Activated CD4-positive, alpha-beta T cell treated with anti-CD3 and anti-CD28 coated beads, Interleukin-2, amount 10 ng/mL, durations not matched to agents 7 days and 5 days (primary cell): ENCODE data around the gene S100A16. TPM values are rescaled to one million over a fixed set of nuclear protein-coding genes. Genes with fewer than 3 reads are reported as not detected.

Experiments
- CTCF ChIA-PET: fragments of 350-600 bp; sonication (Branson Sonifier 250); formaldehyde crosslinking; loops from one replicate; lab custom pipeline; 2021; ENCODE audit warnings: antibody characterized with exemption; lab: Charles Lee
- POLR2A ChIA-PET: fragments of 350-600 bp; sonication (Branson Sonifier 250); formaldehyde crosslinking; loops from one replicate; lab custom pipeline; 2021; ENCODE audit warnings: antibody characterized with exemption; lab: Charles Lee
- DNase-seq: peaks from one replicate; pipeline ENCODE4 v3.0.0-alpha.2; 2020
- H3K27ac Mint-ChIP-seq: one replicate; pipeline ENCODE4 v1.8.0; 2021; ENCODE audit warnings: mild to moderate bottlenecking, moderate library complexity, mixed read lengths
- H3K27me3 Mint-ChIP-seq: one replicate; pipeline ENCODE4 v1.8.0; 2021; ENCODE audit warnings: mixed read lengths
- H3K36me3 Mint-ChIP-seq: one replicate; pipeline ENCODE4 v1.8.0; 2021; ENCODE audit warnings: low read depth, mixed read lengths
- H3K4me1 Mint-ChIP-seq: one replicate; pipeline ENCODE4 v1.8.0; 2021; ENCODE audit warnings: mixed read lengths
- H3K4me3 Mint-ChIP-seq: one replicate; pipeline ENCODE4 v1.8.0; 2021; ENCODE audit warnings: mild to moderate bottlenecking, moderate library complexity, mixed read lengths
- H3K9me3 Mint-ChIP-seq: one replicate; pipeline ENCODE4 v1.8.0; 2021; ENCODE audit warnings: mixed read lengths
- total RNA-seq, 2 experiments: library from RNA; stranded (reverse); gene quantifications; one replicate each; pipeline ENCODE4 v1.2.3, GENCODE V29; 2021

Gene S100A16
- total RNA-seq, 2 experiments from 2014 or later: not detected

GRCh38 chr1:153612111-153612754 is 704 bp downstream of the S100A16 start:
- Mint-ChIP-seq H3K27ac (no peak overlapping the region), H3K4me1 (no peaks in the 10 kb centered on the region), H3K36me3 (no peaks in the 10 kb centered on the region), H3K9me3 (no peaks in the 10 kb centered on the region), H3K27me3 (no peaks in the 10 kb centered on the region), H3K4me3 (no peak overlapping the region)
- ChIA-PET POLR2A (interaction anchor here (0.6 kb wide), 1 partner anchor 564 kb away, joined by 8 read pairs; no protein-coding TSS in a partner anchor), CTCF (interaction anchor here (1.0 to 8.0 kb wide), 3 partner anchors 9 to 80 kb away, joined by 3 to 45 read pairs (median 4); partner anchors contain the start of genes S100A1 and S100A13)
- no peak for DNase-seq

GRCh38 chr1:153611356-153611755 is 1.6 kb downstream of the S100A16 start:
- DNase-seq: no peak
- CTCF ChIA-PET: interaction anchor here (0.6 to 1.5 kb wide), 2 partner anchors 8 to 31 kb away, joined by 3 read pairs; no protein-coding TSS in a partner anchor
- Mint-ChIP-seq H3K36me3 (no peaks in the 10 kb centered on the region), H3K27me3 (no peaks in the 10 kb centered on the region), H3K4me3 (no peak overlapping the region), H3K27ac (no peak overlapping the region), H3K9me3 (no peaks in the 10 kb centered on the region), H3K4me1 (no peaks in the 10 kb centered on the region)
- POLR2A ChIA-PET: interaction anchor here (0.6 kb wide), 1 partner anchor 565 kb away, joined by 8 read pairs; no protein-coding TSS in a partner anchor

GRCh38 chr1:153610811-153611301 is 2.1 kb downstream of the S100A16 start:
- no peaks in the 10 kb centered on the region for H3K36me3 Mint-ChIP-seq
- ChIA-PET CTCF (interaction anchor here (1.5 kb wide), 1 partner anchor 8 kb away, joined by 3 read pairs; no protein-coding TSS in a partner anchor), POLR2A (no interaction called here)
- no peaks in the 10 kb centered on the region for H3K9me3 Mint-ChIP-seq
- no peak overlapping the region for H3K4me3 Mint-ChIP-seq
- H3K4me1 Mint-ChIP-seq: no peaks in the 10 kb centered on the region
- H3K27me3 Mint-ChIP-seq: no peaks in the 10 kb centered on the region
- H3K27ac Mint-ChIP-seq: no peak overlapping the region
- DNase-seq: no peak

GRCh38 chr1:153610334-153610733 is 2.6 kb downstream of the S100A16 start:
- Mint-ChIP-seq H3K27me3 (no peaks in the 10 kb centered on the region), H3K4me1 (no peaks in the 10 kb centered on the region), H3K9me3 (no peaks in the 10 kb centered on the region), H3K36me3 (no peaks in the 10 kb centered on the region), H3K4me3 (no peak overlapping the region), H3K27ac (no peak overlapping the region)
- no peak for DNase-seq
- CTCF ChIA-PET: no interaction called here
- POLR2A ChIA-PET: interaction anchor here (0.7 kb wide), 1 partner anchor 34 kb away, joined by 3 read pairs; no protein-coding TSS in a partner anchor

- H3K4me3 Mint-ChIP-seq: no peak overlapping the region
- ChIA-PET POLR2A (no interaction called here), CTCF (no interaction called here)
- no peaks in the 10 kb centered on the region for H3K36me3 Mint-ChIP-seq
- no peaks in the 10 kb centered on the region for H3K9me3 Mint-ChIP-seq
- H3K27me3 Mint-ChIP-seq: no peaks in the 10 kb centered on the region
- H3K27ac Mint-ChIP-seq: no peak overlapping the region
- H3K4me1 Mint-ChIP-seq: no peaks in the 10 kb centered on the region
- DNase-seq: no peak
These were observed 3.4 kb downstream of the S100A16 start for GRCh38 chr1:153609585-153609907.

- ChIA-PET CTCF (no interaction called here), POLR2A (no interaction called here)
- H3K27ac Mint-ChIP-seq: no peak overlapping the region
These were observed 4.0 kb downstream of the S100A16 start for GRCh38 chr1:153608742-153609584.

GRCh38 chr1:153608089-153608682 is 4.8 kb downstream of the S100A16 start:
- ChIA-PET POLR2A (interaction anchor here (0.5 kb wide), 1 partner anchor 16 kb away, joined by 5 read pairs; no protein-coding TSS in a partner anchor), CTCF (interaction anchor here (1.1 kb wide), 1 partner anchor 26 kb away, joined by 4 read pairs; the partner anchor contains the start of gene CHTOP)
- Mint-ChIP-seq H3K27me3 (no peaks in the 10 kb centered on the region), H3K4me3 (no peak overlapping the region), H3K9me3 (no peaks in the 10 kb centered on the region), H3K27ac (no peak overlapping the region), H3K36me3 (no peaks in the 10 kb centered on the region), H3K4me1 (no peaks in the 10 kb centered on the region)
- DNase-seq: no peak

More at GRCh38 chr1:153608742-153609584, 4.0 kb downstream of the S100A16 start:
- DNase-seq: no peak
- Mint-ChIP-seq H3K9me3 (no peaks in the 10 kb centered on the region), H3K36me3 (no peaks in the 10 kb centered on the region), H3K4me1 (no peaks in the 10 kb centered on the region), H3K27me3 (no peaks in the 10 kb centered on the region), H3K4me3 (no peak overlapping the region)

- Mint-ChIP-seq H3K4me3 (no peak overlapping the region), H3K36me3 (no peaks in the 10 kb centered on the region), H3K4me1 (peaks cover 5% of the 10 kb centered on the region), H3K27me3 (no peaks in the 10 kb centered on the region), H3K9me3 (no peaks in the 10 kb centered on the region), H3K27ac (no peak overlapping the region)
- CTCF ChIA-PET: interaction anchor here (0.5 to 1.1 kb wide), 2 partner anchors 27 to 62 kb away, joined by 3 to 4 read pairs; partner anchors contain the start of gene CHTOP
- DNase-seq: no peak
- POLR2A ChIA-PET: no interaction called here
These were observed 5.6 kb downstream of the S100A16 start for GRCh38 chr1:153607381-153607780.

- Mint-ChIP-seq H3K36me3 (no peaks in the 10 kb centered on the region), H3K4me3 (no peak overlapping the region), H3K4me1 (peaks cover 14% of the 10 kb centered on the region), H3K27me3 (no peaks in the 10 kb centered on the region), H3K27ac (no peak overlapping the region), H3K9me3 (no peaks in the 10 kb centered on the region)
- ChIA-PET POLR2A (no interaction called here), CTCF (interaction anchor here (0.6 kb wide), 1 partner anchor 45 kb away, joined by 4 read pairs; no protein-coding TSS in a partner anchor)
- no peak for DNase-seq
These were observed 6.7 kb downstream of the S100A16 start for GRCh38 chr1:153606194-153606593.

- CTCF ChIA-PET: interaction anchor here (0.8 to 1.2 kb wide), 2 partner anchors 9 to 15 kb away, joined by 3 read pairs; no protein-coding TSS in a partner anchor
- no peaks in the 10 kb centered on the region for H3K27me3 Mint-ChIP-seq
- no peak overlapping the region for H3K4me3 Mint-ChIP-seq
- POLR2A ChIA-PET: no interaction called here
- peaks cover 25% of the 10 kb centered on the region for H3K4me1 Mint-ChIP-seq
- no peaks in the 10 kb centered on the region for H3K36me3 Mint-ChIP-seq
- H3K9me3 Mint-ChIP-seq: no peaks in the 10 kb centered on the region
- H3K27ac Mint-ChIP-seq: peak overlapping the region; percentile 65
- no peak for DNase-seq
These were observed 10.2 kb downstream of the S100A16 start for GRCh38 chr1:153602749-153603148.

- CTCF ChIA-PET: interaction anchor here (1.0 to 1.2 kb wide), 2 partner anchors 36 to 75 kb away, joined by 3 read pairs; no protein-coding TSS in a partner anchor
- Mint-ChIP-seq H3K27ac (no peak overlapping the region), H3K4me3 (no peak overlapping the region), H3K4me1 (peaks cover 27% of the 10 kb centered on the region), H3K9me3 (no peaks in the 10 kb centered on the region), H3K36me3 (no peaks in the 10 kb centered on the region), H3K27me3 (no peaks in the 10 kb centered on the region)
- DNase-seq: no peak
- POLR2A ChIA-PET: interaction anchor here (0.6 kb wide), 1 partner anchor 35 kb away, joined by 3 read pairs; no protein-coding TSS in a partner anchor
These were observed 13.1 kb downstream of the S100A16 start for GRCh38 chr1:153599847-153600246.
